HCT116 (cell line): ENCODE measurements around the gene PKM. TPM values are rescaled to one million over a fixed set of nuclear protein-coding genes. Genes with fewer than 3 reads are reported as not detected.

Source experiments
- ATAC-seq: fragments of 200-7000 bp; cut with Tn5 transposase; 2 replicates; pipeline ENCODE4 v1.9.1; 2020; ENCODE audit warnings: mild to moderate bottlenecking, moderate library complexity
- BruUV-seq: library from RNA; stranded (reverse); fragments of 400-500 nt; replicated peaks from 2 replicates; lab custom pipeline; 2021; lab: Mats Ljungman, UMichigan
- CTCF ChIA-PET: fragments of 300-600 bp; sonication (Branson Sonifier 250); formaldehyde crosslinking; loops from one replicate; lab custom pipeline; 2021; ENCODE audit warnings: antibody characterized with exemption; lab: Charles Lee
- POLR2A ChIA-PET: fragments of 300-600, 350-600 bp; sonication (Branson Sonifier 250); formaldehyde crosslinking; loops from one replicate; lab custom pipeline; 2021; ENCODE audit warnings: antibody characterized with exemption; lab: Charles Lee
- RAD21 ChIA-PET, 2 experiments: fragments of 300-600 bp; sonication (Branson Sonifier 250); formaldehyde crosslinking; loops; one replicate each; lab custom pipeline; 2023; ENCODE audit warnings: low total read pairs in 2 of 2; ENCODE audit not compliant: uncharacterized antibody in 2 of 2, unreplicated experiment in 2 of 2, low non-redundant PET in 1 of 2; lab: Charles Lee
- DNase-seq: peaks from one replicate; pipeline ENCODE4 v3.0.0-alpha.2; 2010; ENCODE audit warnings: low read depth, low spot score
- H2AFZ ChIP-seq: fragments of 200-600 bp; shearing (Covaris generic), sonication (generic); 2 replicates; pipeline ENCODE4 v1.6.1; 2017; ENCODE audit warnings: low read depth, mixed run types, mixed read lengths, antibody characterized with exemption, low read length; ENCODE audit not compliant: poor library complexity, severe bottlenecking
- H3K27ac ChIP-seq: 2 replicates; pipeline ENCODE4 v1.5.1; 2012; ENCODE audit warnings: low read depth, low read length
- H3K27me3 ChIP-seq: fragments of 200-600 bp; sonication (generic); 2 replicates; pipeline ENCODE4 v1.6.1; 2016; ENCODE audit warnings: mixed run types, low read length, mixed read lengths; ENCODE audit not compliant: insufficient read depth
- H3K36me3 ChIP-seq, 2 experiments: fragments of 200-500 bp in 1 of 2; fragments of 200-600 bp in 1 of 2; sonication (Bioruptor generic) in 1 of 2; sonication (generic) in 1 of 2; 2 replicates each; pipeline versions ENCODE4 v1.5.1 to v1.6.1; 2014 to 2016; ENCODE audit warnings: low read length in 2 of 2, inconsistent platforms in 1 of 2, mixed read lengths in 1 of 2, mixed run types in 1 of 2; ENCODE audit not compliant: insufficient read depth in 2 of 2, control insufficient read depth in 1 of 2
- H3K4me1 ChIP-seq, 2 experiments: fragments of 200-600 bp in 1 of 2; sonication (generic) in 1 of 2; 2 replicates each; pipeline versions ENCODE4 v1.5.1 to v1.6.1; 2012 to 2017; ENCODE audit warnings: low read length in 2 of 2, inconsistent platforms in 1 of 2, mild to moderate bottlenecking in 1 of 2, mixed read lengths in 1 of 2, mixed run types in 1 of 2, moderate library complexity in 1 of 2; ENCODE audit not compliant: insufficient read depth in 2 of 2, control insufficient read depth in 1 of 2
- H3K4me2 ChIP-seq: fragments of 200-600 bp; sonication (generic); 2 replicates; pipeline ENCODE4 v1.6.1; 2017; ENCODE audit warnings: mixed run types, low read length, mixed read lengths
- H3K4me3 ChIP-seq, 2 experiments: fragments of 200-600 bp in 1 of 2; sonication (generic) in 1 of 2; replicated peaks in 1 of 2; 2 replicates each; pipeline ENCODE4 v1.5.1; 2011 to 2016; ENCODE audit warnings: low read length in 2 of 2, control low read depth in 1 of 2, low read depth in 1 of 2, mild to moderate bottlenecking in 1 of 2, mixed read lengths in 1 of 2, mixed run types in 1 of 2
- H3K79me2 ChIP-seq: fragments of 200-600 bp; sonication (generic); 2 replicates; pipeline ENCODE4 v1.6.1; 2017; ENCODE audit warnings: mild to moderate bottlenecking, mixed run types, low read length, moderate library complexity, mixed read lengths; ENCODE audit not compliant: insufficient read depth
- H3K9ac ChIP-seq: fragments of 200-600 bp; sonication (generic); 2 replicates; pipeline ENCODE4 v1.6.1; 2016; ENCODE audit warnings: low read length, mixed read lengths
- H3K9me2 ChIP-seq: fragments of 200-600 bp; sonication (generic), shearing (Covaris generic); 2 replicates; pipeline ENCODE4 v1.6.1; 2017; ENCODE audit warnings: mixed run types, mild to moderate bottlenecking, moderate library complexity; ENCODE audit not compliant: insufficient read depth
- H3K9me3 ChIP-seq, 2 experiments: fragments of 200-500 bp in 1 of 2; fragments of 200-600 bp in 1 of 2; sonication (Bioruptor generic) in 1 of 2; sonication (generic) in 1 of 2; 2 replicates each; pipeline ENCODE4 v1.6.1; 2014 to 2017; ENCODE audit warnings: low read length in 2 of 2, mixed read lengths in 2 of 2, inconsistent platforms in 1 of 2, low read depth in 1 of 2, mild to moderate bottlenecking in 1 of 2, mixed run types in 1 of 2, moderate library complexity in 1 of 2; ENCODE audit not compliant: control insufficient read depth in 1 of 2, insufficient read depth in 1 of 2
- H4K20me1 ChIP-seq: fragments of 200-600 bp; sonication (generic), shearing (Covaris generic); 2 replicates; pipeline ENCODE4 v1.6.1; 2017; ENCODE audit warnings: mixed run types, mild to moderate bottlenecking, moderate library complexity; ENCODE audit not compliant: insufficient read depth
- CBX3 ChIP-seq: IDR thresholded peaks from 2 replicates; pipeline ENCODE4 v1.6.1; 2012; ENCODE audit warnings: low read depth
- CEBPB ChIP-seq: IDR thresholded peaks from 2 replicates; pipeline ENCODE4 v1.6.1; 2012; ENCODE audit warnings: low read depth
- EGR1 ChIP-seq: IDR thresholded peaks from 2 replicates; pipeline ENCODE4 v1.6.1; 2012; ENCODE audit warnings: low read depth
- FOSL1 ChIP-seq: IDR thresholded peaks from 2 replicates; pipeline ENCODE4 v1.6.1; 2012; ENCODE audit warnings: low read depth
- JUND ChIP-seq: IDR thresholded peaks from 2 replicates; pipeline ENCODE4 v1.6.1; 2012
- MAX ChIP-seq: IDR thresholded peaks from 2 replicates; pipeline ENCODE4 v1.6.1; 2012
- POLR2AphosphoS5 ChIP-seq: IDR thresholded peaks from 2 replicates; pipeline ENCODE4 v1.6.1; 2011; ENCODE audit warnings: mild to moderate bottlenecking, low read depth, low read length, moderate library complexity
- RAD21 ChIP-seq: IDR thresholded peaks from 2 replicates; pipeline ENCODE4 v1.6.1; 2012; ENCODE audit warnings: low read depth, mild to moderate bottlenecking
- SIN3A ChIP-seq: IDR thresholded peaks from 2 replicates; pipeline ENCODE4 v1.6.1; 2012; ENCODE audit warnings: low read depth
- SP1 ChIP-seq: IDR thresholded peaks from 2 replicates; pipeline ENCODE4 v1.6.1; 2012; ENCODE audit warnings: low read depth
- SRF ChIP-seq: IDR thresholded peaks from 2 replicates; pipeline ENCODE4 v1.6.1; 2012; ENCODE audit warnings: low read depth
- TCF7L2 ChIP-seq: IDR thresholded peaks from 2 replicates; pipeline ENCODE4 v1.7.0; 2011; ENCODE audit warnings: borderline replicate concordance, inconsistent platforms; ENCODE audit not compliant: insufficient read depth, insufficient read length; ENCODE audit errors: extremely low read depth
- YY1 ChIP-seq: IDR thresholded peaks from 2 replicates; pipeline ENCODE4 v1.6.1; 2011; ENCODE audit warnings: low read length, low read depth, moderate library complexity, mild to moderate bottlenecking; ENCODE audit not compliant: insufficient replicate concordance; ENCODE audit errors: extremely low read depth
- ZNF274 ChIP-seq: fragments of 200-500 bp; sonication (Bioruptor generic); IDR thresholded peaks from 2 replicates; pipeline ENCODE4 v1.6.1; 2014; ENCODE audit warnings: mild to moderate bottlenecking, low read depth, low read length, inconsistent platforms
- intact Hi-C: fragments of 100-400 bp; cut with micrococcal nuclease; formaldehyde crosslinking; loops from 2 replicates; pipeline ENCODE4 v1.10.0; 2022
- total RNA-seq: library from RNA; stranded (reverse); gene quantifications from one replicate; pipeline ENCODE4 v1.2.1, GENCODE V29; 2021; ENCODE audit not compliant: unreplicated experiment
- TF ChIP-seq, protein P1 (sequence below): IDR thresholded peaks from 2 replicates; pipeline ENCODE4 v1.6.1; 2012
- TF ChIP-seq, protein P2 (sequence below): IDR thresholded peaks from 2 replicates; pipeline ENCODE4 v1.6.1; 2011; ENCODE audit warnings: mild to moderate bottlenecking, low read length, moderate library complexity; ENCODE audit not compliant: insufficient replicate concordance; ENCODE audit errors: extremely low read depth

Gene PKM
- total RNA-seq, 1 experiment from 2014 or later = 1,664 TPM

DNA sequence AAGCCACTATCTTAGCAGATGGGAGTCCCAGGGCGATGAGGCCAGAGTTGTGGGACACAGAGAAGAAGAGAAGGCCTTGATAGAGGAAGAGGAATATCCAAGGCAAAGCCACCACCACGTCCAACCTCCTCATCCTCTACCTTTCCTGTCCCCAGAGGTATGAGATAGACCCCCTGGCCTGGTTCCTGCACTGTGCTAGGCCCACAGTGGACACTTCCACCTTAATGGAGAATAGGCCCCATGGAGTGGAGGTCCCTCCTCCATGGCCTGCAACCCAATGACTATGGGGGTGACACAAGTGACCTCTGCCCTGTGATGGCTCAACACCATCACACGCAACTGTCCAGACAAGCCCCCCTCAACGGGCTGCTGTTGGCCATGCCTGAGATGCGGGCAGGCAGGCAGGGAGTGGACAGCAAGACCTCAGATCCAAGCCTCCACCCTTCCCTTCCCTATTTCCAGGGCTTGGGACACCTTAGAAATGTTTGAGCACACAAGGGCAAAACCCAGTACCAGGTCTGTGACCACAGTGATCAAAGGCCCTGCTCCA is 70.2 kb downstream of the PKM start:
- BruUV-seq = no TSS peak
- no peak overlapping the region for H3K27ac ChIP-seq
- H3K36me3 ChIP-seq = no peaks in the 10 kb centered on the region
- intact Hi-C loops = no loop called here
- POLR2A ChIA-PET = no interaction called here
- ATAC-seq = no peak
- peaks cover 0 to 6% of the 10 kb centered on the region in 2 experiments; a peak in 2 of 4 replicates for H3K4me1 ChIP-seq
- no peak overlapping the region for H2AFZ ChIP-seq
- H3K9me3 ChIP-seq = no peaks in the 10 kb centered on the region
- no peak overlapping the region for H3K4me2 ChIP-seq
- no peaks in the 10 kb centered on the region for H3K9me2 ChIP-seq
- no peak overlapping the region for H3K4me3 ChIP-seq
- CTCF ChIA-PET = no interaction called here
- H3K79me2 ChIP-seq = no peaks in the 10 kb centered on the region
- no peaks in the 10 kb centered on the region for H3K27me3 ChIP-seq
- H3K9ac ChIP-seq = no peak overlapping the region
- DNase-seq = no peak
- no peaks in the 10 kb centered on the region for H4K20me1 ChIP-seq
- no peak for TF ChIP-seq EGR1
- TF ChIP-seq CEBPB = no peak
- TF ChIP-seq YY1 = no peak
- TF ChIP-seq, protein P1, sequence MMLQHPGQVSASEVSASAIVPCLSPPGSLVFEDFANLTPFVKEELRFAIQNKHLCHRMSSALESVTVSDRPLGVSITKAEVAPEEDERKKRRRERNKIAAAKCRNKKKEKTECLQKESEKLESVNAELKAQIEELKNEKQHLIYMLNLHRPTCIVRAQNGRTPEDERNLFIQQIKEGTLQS = no peak
- no peak for TF ChIP-seq SIN3A
- TF ChIP-seq POLR2AphosphoS5 = no peak
- no peak for TF ChIP-seq SP1
- RAD21 ChIA-PET = no interaction called here

GRCh38 chr15:72156928-72157327 is 74.1 kb downstream of the PKM start:
- Histone ChIP-seq H4K20me1 (no peaks in the 10 kb centered on the region), H3K27ac (no peak overlapping the region), H2AFZ (no peak overlapping the region), H3K4me3 (no peak overlapping the region), H3K36me3 (no peaks in the 10 kb centered on the region), H3K9ac (no peak overlapping the region), H3K9me2 (no peaks in the 10 kb centered on the region), H3K27me3 (no peaks in the 10 kb centered on the region), H3K9me3 (no peaks in the 10 kb centered on the region), H3K4me2 (no peak overlapping the region), H3K4me1 (peaks cover 4 to 12% of the 10 kb centered on the region in 2 experiments; a peak in 3 of 4 replicates), H3K79me2 (no peaks in the 10 kb centered on the region)
- no TSS peak for BruUV-seq
- no peak for ATAC-seq
- intact Hi-C loops = loop anchor here (1.0 to 5.0 kb wide), 5 partner anchors 354 to 1185 kb away; no protein-coding TSS in a partner anchor
- ChIA-PET CTCF (interaction anchor here (0.9 to 2.4 kb wide), 8 partner anchors 8 to 413 kb away, joined by 3 to 35 read pairs (median 4); no protein-coding TSS in a partner anchor), POLR2A (no interaction called here), RAD21 (interaction anchor here in 1 of 2 experiments (1.6 kb wide), 1 partner anchor 404 kb away, joined by 7 read pairs; no protein-coding TSS in a partner anchor)
- no peak for DNase-seq
- TF ChIP-seq JUND (no peak), FOSL1 (no peak), CBX3 (no peak), MAX (no peak), TCF7L2 (no peak), SRF (no peak), SIN3A (no peak), ZNF274 (no peak), POLR2AphosphoS5 (no peak), EGR1 (no peak), RAD21 (no peak), YY1 (no peak)
- TF ChIP-seq, protein P2, sequence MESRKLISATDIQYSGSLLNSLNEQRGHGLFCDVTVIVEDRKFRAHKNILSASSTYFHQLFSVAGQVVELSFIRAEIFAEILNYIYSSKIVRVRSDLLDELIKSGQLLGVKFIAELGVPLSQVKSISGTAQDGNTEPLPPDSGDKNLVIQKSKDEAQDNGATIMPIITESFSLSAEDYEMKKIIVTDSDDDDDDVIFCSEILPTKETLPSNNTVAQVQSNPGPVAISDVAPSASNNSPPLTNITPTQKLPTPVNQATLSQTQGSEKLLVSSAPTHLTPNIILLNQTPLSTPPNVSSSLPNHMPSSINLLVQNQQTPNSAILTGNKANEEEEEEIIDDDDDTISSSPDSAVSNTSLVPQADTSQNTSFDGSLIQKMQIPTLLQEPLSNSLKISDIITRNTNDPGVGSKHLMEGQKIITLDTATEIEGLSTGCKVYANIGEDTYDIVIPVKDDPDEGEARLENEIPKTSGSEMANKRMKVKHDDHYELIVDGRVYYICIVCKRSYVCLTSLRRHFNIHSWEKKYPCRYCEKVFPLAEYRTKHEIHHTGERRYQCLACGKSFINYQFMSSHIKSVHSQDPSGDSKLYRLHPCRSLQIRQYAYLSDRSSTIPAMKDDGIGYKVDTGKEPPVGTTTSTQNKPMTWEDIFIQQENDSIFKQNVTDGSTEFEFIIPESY = no peak
- TF ChIP-seq, protein P1 = no peak
